Spleen (tissue), 11 donors: ENCODE measurements around the gene SHC3. TPM values are rescaled to one million over a fixed set of nuclear protein-coding genes. Genes with fewer than 3 reads are reported as not detected.

Experiments used
- DNase-seq: peaks from one replicate; pipeline ENCODE4 v3.0.0-alpha.2; 2020
- H3K27ac ChIP-seq, 8 donors: fragments of 200-600 bp; sonication (generic) in 7 of 8; 1 replicate in 4 of 8; 2 replicates in 4 of 8; pipeline versions ENCODE4 v1.5.0 to v1.8.0; 2016 to 2021; ENCODE audit warnings: inconsistent platforms in 4 of 8, mild to moderate bottlenecking in 4 of 8, moderate library complexity in 1 of 8
- H3K27me3 ChIP-seq, 7 donors: fragments of 200-600 bp; sonication (generic) in 6 of 7; replicated peaks in 1 of 7; 1 replicate in 4 of 7; 2 replicates in 3 of 7; pipeline versions ENCODE4 v1.5.0 to v1.8.0; 2016 to 2021; ENCODE audit warnings: inconsistent platforms in 3 of 7, mild to moderate bottlenecking in 1 of 7
- H3K36me3 ChIP-seq, 6 donors: fragments of 200-600 bp; sonication (generic) in 5 of 6; 1 replicate in 4 of 6; 2 replicates in 2 of 6; pipeline versions ENCODE4 v1.5.0 to v1.8.0; 2016 to 2021; ENCODE audit warnings: inconsistent platforms in 2 of 6
- H3K4me1 ChIP-seq, 6 donors: fragments of 200-600 bp; sonication (generic) in 5 of 6; 1 replicate in 3 of 6; 2 replicates in 3 of 6; pipeline versions ENCODE4 v1.5.0 to v1.8.0; 2016 to 2021; ENCODE audit warnings: inconsistent platforms in 3 of 6
- H3K4me3 ChIP-seq, 8 donors: fragments of 200-600 bp; sonication (generic) in 7 of 8; 1 replicate in 4 of 8; 2 replicates in 4 of 8; pipeline versions ENCODE4 v1.5.0 to v1.8.0; 2016 to 2021; ENCODE audit warnings: inconsistent platforms in 4 of 8, mild to moderate bottlenecking in 4 of 8, moderate library complexity in 2 of 8
- H3K9me3 ChIP-seq, 8 donors: fragments of 200-600 bp; sonication (generic) in 7 of 8; 1 replicate in 4 of 8; 2 replicates in 4 of 8; pipeline versions ENCODE4 v1.5.0 to v1.8.0; 2016 to 2021; ENCODE audit warnings: inconsistent platforms in 4 of 8
- POLR2A ChIP-seq, 3 donors: fragments of 450-650 bp; IDR thresholded peaks; one replicate each; pipeline ENCODE4 v1.5.1; 2017; ENCODE audit warnings: antibody characterized with exemption in 3 of 3, mild to moderate bottlenecking in 1 of 3
- POLR2AphosphoS5 ChIP-seq, 3 donors: sonication (generic); formaldehyde crosslinking; IDR thresholded peaks; one replicate each; pipeline ENCODE4 v1.5.1; 2017; ENCODE audit warnings: antibody characterized with exemption in 3 of 3
- WGBS, 5 donors: extraction: QIAGEN DNeasy Blood & Tissue Kit in 3 of 5; methylation state at CpG; one replicate each; pipeline versions ENCODE4 v1.1.5 to v1.1.7; 2013 to 2018; 5-methylcytosine and 5-hydroxymethylcytosine counted together
- intact Hi-C: fragments of 100-400 bp; cut with DNase I; formaldehyde crosslinking; loops from one replicate; pipeline ENCODE4 v1.15.0; 2023; ENCODE audit warnings: low total_unique reads
- polyA plus RNA-seq, 3 donors: library from polyadenylated mRNA; stranded (reverse); fragments of 200-250 nt; gene quantifications; one replicate each; pipeline ENCODE4 v1.2.1, GENCODE V29; 2013
- total RNA-seq, 7 donors: library from RNA; depleted of rRNA in 3 of 7; stranded (reverse); fragments of >200 nt in 3 of 7; fragmentation: NEBNext Ultra II Directional in 4 of 7; extraction: Animal tissue kit (Norgen Biotek cat#: 25700) in 4 of 7; gene quantifications; one replicate each; pipeline versions ENCODE4 v1.1.0 to v1.2.1, GENCODE V29; 2016 to 2021
- TF ChIP-seq, protein P1 (sequence below), 11 experiments: fragments of 200-600 bp in 7 of 11; fragments of 450-650 bp in 4 of 11; sonication (generic) in 4 of 11; IDR thresholded peaks in 8 of 11; conservative IDR thresholded peaks in 3 of 11; 1 replicate in 7 of 11; 2 replicates in 4 of 11; pipeline versions ENCODE4 v1.4.0 to v1.8.0; 2016 to 2021; ENCODE audit warnings: antibody characterized with exemption in 11 of 11, inconsistent platforms in 4 of 11, mild to moderate bottlenecking in 1 of 11
- donor health status: healthy with polysubstance abuse.
- donor health status: DM: no; HTN: no; CAD: no; lungs with moderate emphysema.
- donor health status: DM: no; HTN: no; CAD: no.
- donor health status: Bipolar disorder and iron deficiency.
- donor health status: healthy.
- donor health status: DM: no; HTN: no; CAD: no.
- donor health status: DM: yes; HTN: yes; CAD: no.

The SHC3 gene
- total and polyA plus RNA-seq, 10 donors, result 0.03 to 0.70 (median 0.07) TPM; not detected in 1

DNA sequence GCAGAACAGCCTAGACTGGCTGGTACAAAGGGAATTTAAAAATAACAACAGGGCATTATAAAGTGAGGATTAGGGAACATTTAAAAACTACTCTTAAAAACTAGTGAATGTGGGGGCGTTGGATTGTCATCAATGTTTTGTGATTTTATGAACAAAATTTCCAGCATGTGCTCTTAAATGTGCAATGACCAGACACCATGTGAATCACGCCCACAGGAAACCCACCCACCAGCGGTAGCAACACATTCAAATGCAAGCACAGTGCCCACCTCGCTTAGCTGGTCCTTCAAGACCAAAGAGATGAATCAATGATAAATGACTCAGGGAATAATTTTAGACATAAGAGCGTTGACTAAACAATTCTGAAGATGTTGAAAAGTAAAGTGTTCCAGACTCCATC is 146.4 kb downstream of the SHC3 start:
- TF ChIP-seq POLR2AphosphoS5 (IDR thresholded peaks at IDR 0.05), result no peak
- Histone ChIP-seq H3K27ac (no peak overlapping the region), H3K27me3 (peaks cover 0 to 16% (median 0%) of the 10 kb centered on the region in 7 donors), H3K36me3 (no peaks in the 10 kb centered on the region), H3K9me3 (peaks cover 9 to 30% (median 24%) of the 10 kb centered on the region in 8 donors), H3K4me1 (peaks cover 0 to 9% (median 0%) of the 10 kb centered on the region in 6 donors), H3K4me3 (no peak overlapping the region)
- intact Hi-C loops, result no loop called here
- 73 to 87% (median 81%) methylated on average over 5 of the region's 5 CpGs for WGBS, 5 donors
- DNase-seq, result no peak

DNA sequence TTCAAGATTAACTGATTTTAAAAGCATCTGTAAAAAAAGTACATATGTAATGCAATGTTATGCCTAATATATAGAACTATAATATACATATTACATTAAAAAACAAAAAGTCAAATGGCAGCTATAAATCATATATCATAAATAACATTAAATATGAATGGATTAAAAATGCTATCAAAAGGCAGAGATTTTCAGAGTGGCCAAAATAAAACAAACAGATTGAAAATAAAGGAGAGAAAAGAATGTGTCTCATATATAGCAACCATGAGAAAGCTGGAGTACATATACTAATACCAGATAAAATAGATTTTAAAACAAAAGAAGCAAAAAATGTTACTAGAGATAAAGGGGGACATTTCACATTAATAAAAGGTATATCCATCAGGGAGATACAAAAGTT is 148.8 kb downstream of the SHC3 start:
- no peak for DNase-seq
- no peak for TF ChIP-seq POLR2AphosphoS5 (IDR thresholded peaks at IDR 0.05)
- TF ChIP-seq POLR2A (IDR thresholded peaks at IDR 0.05), result no peak
- TF ChIP-seq, protein P1, sequence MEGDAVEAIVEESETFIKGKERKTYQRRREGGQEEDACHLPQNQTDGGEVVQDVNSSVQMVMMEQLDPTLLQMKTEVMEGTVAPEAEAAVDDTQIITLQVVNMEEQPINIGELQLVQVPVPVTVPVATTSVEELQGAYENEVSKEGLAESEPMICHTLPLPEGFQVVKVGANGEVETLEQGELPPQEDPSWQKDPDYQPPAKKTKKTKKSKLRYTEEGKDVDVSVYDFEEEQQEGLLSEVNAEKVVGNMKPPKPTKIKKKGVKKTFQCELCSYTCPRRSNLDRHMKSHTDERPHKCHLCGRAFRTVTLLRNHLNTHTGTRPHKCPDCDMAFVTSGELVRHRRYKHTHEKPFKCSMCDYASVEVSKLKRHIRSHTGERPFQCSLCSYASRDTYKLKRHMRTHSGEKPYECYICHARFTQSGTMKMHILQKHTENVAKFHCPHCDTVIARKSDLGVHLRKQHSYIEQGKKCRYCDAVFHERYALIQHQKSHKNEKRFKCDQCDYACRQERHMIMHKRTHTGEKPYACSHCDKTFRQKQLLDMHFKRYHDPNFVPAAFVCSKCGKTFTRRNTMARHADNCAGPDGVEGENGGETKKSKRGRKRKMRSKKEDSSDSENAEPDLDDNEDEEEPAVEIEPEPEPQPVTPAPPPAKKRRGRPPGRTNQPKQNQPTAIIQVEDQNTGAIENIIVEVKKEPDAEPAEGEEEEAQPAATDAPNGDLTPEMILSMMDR (IDR thresholded peaks at IDR 0.05 in 8 of 11, conservative IDR thresholded peaks at IDR 0.05 in 3 of 11), result no peak
- intact Hi-C loops, result no loop called here
- H3K27ac ChIP-seq, result no peak overlapping the region
- peaks cover 0 to 16% (median 0%) of the 10 kb centered on the region in 7 donors for H3K27me3 ChIP-seq
- no peak overlapping the region for H3K4me3 ChIP-seq
- no peaks in the 10 kb centered on the region for H3K36me3 ChIP-seq
- no peaks in the 10 kb centered on the region for H3K4me1 ChIP-seq
- H3K9me3 ChIP-seq, result peaks cover 9 to 30% (median 24%) of the 10 kb centered on the region in 8 donors

DNA sequence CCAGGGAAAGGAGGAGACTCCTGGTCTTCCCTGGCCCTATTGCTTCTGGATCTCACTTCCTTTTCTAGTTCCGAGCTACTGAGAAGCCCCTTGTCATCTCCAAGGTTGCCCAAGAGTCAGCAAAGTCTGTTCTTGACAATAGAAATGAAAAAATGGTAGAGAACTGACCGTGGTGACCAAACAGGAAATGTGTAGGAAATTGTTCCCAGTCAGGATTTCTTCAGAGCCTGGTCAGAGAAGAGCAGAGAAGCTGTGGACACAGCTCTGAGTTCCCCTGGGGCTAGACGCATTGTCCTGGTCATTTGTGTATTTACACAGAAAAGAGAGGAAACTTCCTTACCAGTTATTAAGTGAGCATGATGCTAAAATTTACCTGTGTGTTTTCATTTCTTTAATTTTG is 151.7 kb downstream of the SHC3 start:
- peaks cover 0 to 16% (median 7%) of the 10 kb centered on the region in 6 donors for H3K4me1 ChIP-seq
- no peak overlapping the region for H3K27ac ChIP-seq
- WGBS, 5 donors, result 19 to 43% (median 27%) methylated on average over 3 of the region's 3 CpGs
- intact Hi-C loops, result no loop called here
- TF ChIP-seq, protein P1 (IDR thresholded peaks at IDR 0.05 in 8 of 11, conservative IDR thresholded peaks at IDR 0.05 in 3 of 11), result no peak
- TF ChIP-seq POLR2A (IDR thresholded peaks at IDR 0.05) (no peak), POLR2AphosphoS5 (IDR thresholded peaks at IDR 0.05) (no peak)
- H3K27me3 ChIP-seq, result peaks cover 0 to 9% (median 0%) of the 10 kb centered on the region in 7 donors
- H3K36me3 ChIP-seq, result no peaks in the 10 kb centered on the region
- peaks cover 9 to 28% (median 24%) of the 10 kb centered on the region in 8 donors for H3K9me3 ChIP-seq
- no peak for DNase-seq
- no peak overlapping the region for H3K4me3 ChIP-seq

GRCh38 chr9:89025553-89025952 is 153.1 kb downstream of the SHC3 start:
- H3K27ac ChIP-seq, result no peak overlapping the region
- H3K4me3 ChIP-seq, result no peak overlapping the region
- peaks cover 9 to 18% (median 16%) of the 10 kb centered on the region in 8 donors for H3K9me3 ChIP-seq
- peaks cover 0 to 21% (median 7%) of the 10 kb centered on the region in 6 donors for H3K4me1 ChIP-seq
- no peak for DNase-seq
- TF ChIP-seq, protein P1 (IDR thresholded peaks at IDR 0.05 in 8 of 11, conservative IDR thresholded peaks at IDR 0.05 in 3 of 11), result no peak
- no peak for TF ChIP-seq POLR2A (IDR thresholded peaks at IDR 0.05)
- no peak for TF ChIP-seq POLR2AphosphoS5 (IDR thresholded peaks at IDR 0.05)
- H3K36me3 ChIP-seq, result no peaks in the 10 kb centered on the region
- intact Hi-C loops, result no loop called here
- H3K27me3 ChIP-seq, result peaks cover 0 to 4% (median 0%) of the 10 kb centered on the region in 7 donors

DNA sequence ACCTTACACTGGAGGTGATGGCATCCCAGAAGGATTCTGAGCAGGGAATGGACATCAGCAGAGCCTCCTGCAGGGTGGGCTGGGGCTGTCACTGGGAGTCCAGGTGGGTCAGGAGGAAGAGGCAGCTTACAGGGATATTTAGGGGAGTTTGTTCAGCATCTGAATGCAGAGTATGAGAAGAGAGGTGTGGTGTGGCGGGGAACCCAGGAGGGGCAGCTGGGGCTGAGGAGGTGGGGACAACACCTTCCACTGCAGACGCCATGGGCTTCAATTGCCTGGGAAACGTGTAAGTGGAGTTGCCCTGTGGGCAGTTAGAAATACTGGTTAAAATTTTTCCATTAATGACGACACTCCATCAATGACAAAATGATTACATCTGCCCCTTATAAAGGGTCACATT is 153.9 kb downstream of the SHC3 start:
- intact Hi-C loops, result no loop called here
- TF ChIP-seq POLR2A (IDR thresholded peaks at IDR 0.05) (no peak), POLR2AphosphoS5 (IDR thresholded peaks at IDR 0.05) (no peak)
- TF ChIP-seq, protein P1 (IDR thresholded peaks at IDR 0.05 in 8 of 11, conservative IDR thresholded peaks at IDR 0.05 in 3 of 11), result no peak
- DNase-seq, result no peak
- Histone ChIP-seq H3K27me3 (peaks cover 0 to 4% (median 0%) of the 10 kb centered on the region in 7 donors), H3K27ac (no peak overlapping the region), H3K9me3 (peaks cover 4 to 10% (median 8%) of the 10 kb centered on the region in 8 donors), H3K4me3 (no peak overlapping the region), H3K36me3 (no peaks in the 10 kb centered on the region), H3K4me1 (peaks cover 0 to 21% (median 7%) of the 10 kb centered on the region in 6 donors)
- 84 to 95% (median 90%) methylated on average over 4 of the region's 4 CpGs for WGBS, 5 donors
